ENCODE measurements around the gene PRPS1L1. TPM values are rescaled to one million over a fixed set of nuclear protein-coding genes. Genes with fewer than 3 reads are reported as not detected.

The PRPS1L1 gene
- total RNA-seq (not detected), polyA plus RNA-seq (not detected)

GRCh38 chr7:18027628-18028027, at the start of gene PRPS1L1:
PRPS1L1 (minus strand) TSS chr7:18027846.
- no peaks in the 10 kb centered on the region for H3K4me1 Mint-ChIP-seq
- H3K4me1 ChIP-seq (ENCODE audit: insufficient read depth, low read length): no peaks in the 10 kb centered on the region
- peaks cover 0 to 3% (median 0%) of the 10 kb centered on the region in 8 donors for H3K9me3 Mint-ChIP-seq
- DNase-seq: no peak
- no peaks in the 10 kb centered on the region for H3K9me3 ChIP-seq (ENCODE audit: control insufficient read depth in 1 of 2, low read length in 2 of 2)
- H3K27ac Mint-ChIP-seq: no peak within 1 kb of the TSS
- H3K27me3 Mint-ChIP-seq: peaks cover 0 to 4% of the 10 kb centered on the region in 2 donors
- no peaks in the 10 kb centered on the region for H3K36me3 Mint-ChIP-seq
- intact Hi-C loops (cut with micrococcal nuclease): no loop called here
- H3K36me3 ChIP-seq (ENCODE audit: insufficient read depth, low read length): no peaks in the 10 kb centered on the region
- ChIA-PET POLR2A (ENCODE audit: partially characterized antibody) (no interaction called here), CTCF (ENCODE audit: partially characterized antibody) (no interaction called here)
- no peaks in the 10 kb centered on the region for H3K27me3 ChIP-seq (ENCODE audit: insufficient read depth, low read length)
- H3K4me3 ChIP-seq (ENCODE audit: low read length in 2 of 2): no peak within 1 kb of the TSS
- H3K4me3 Mint-ChIP-seq: no peak within 1 kb of the TSS
- H3K27ac ChIP-seq (ENCODE audit: low read depth, low read length): no peak within 1 kb of the TSS

DNA sequence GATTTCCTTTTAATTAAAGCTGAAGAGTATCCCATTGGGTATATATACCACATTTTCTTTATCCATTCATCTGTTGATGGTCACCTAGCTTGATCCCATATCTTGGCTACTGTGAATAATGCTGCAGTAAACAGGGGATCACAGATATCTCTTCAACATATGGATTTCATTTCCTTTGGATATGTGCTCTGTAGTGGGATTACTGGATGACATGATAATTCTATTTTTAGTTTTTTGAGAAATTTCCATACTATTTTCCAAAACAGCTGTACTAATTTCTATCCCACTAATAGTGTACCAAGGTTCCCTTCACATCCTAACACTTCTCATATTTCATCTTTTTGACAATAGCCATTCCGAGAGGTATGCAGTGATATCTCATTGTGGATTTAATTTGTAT, 48.8 kb upstream of the PRPS1L1 start:
- Mint-ChIP-seq H3K4me1 (no peaks in the 10 kb centered on the region), H3K4me3 (no peak overlapping the region), H3K27ac (no peak overlapping the region), H3K36me3 (peaks cover under 1 to 2% of the 10 kb centered on the region in 2 donors), H3K9me3 (peaks cover 0 to 15% (median 7%) of the 10 kb centered on the region in 8 donors), H3K27me3 (peaks cover 2 to 3% of the 10 kb centered on the region in 2 donors)
- no peaks in the 10 kb centered on the region for H3K4me1 ChIP-seq (ENCODE audit: insufficient read depth, low read length)
- H3K27ac ChIP-seq (ENCODE audit: low read depth, low read length): no peak overlapping the region
- intact Hi-C loops (cut with micrococcal nuclease): no loop called here
- no peak for DNase-seq
- no peak overlapping the region for H3K4me3 ChIP-seq (ENCODE audit: low read length in 2 of 2)
- CTCF ChIA-PET (ENCODE audit: partially characterized antibody): no interaction called here
- H3K9me3 ChIP-seq (ENCODE audit: control insufficient read depth in 1 of 2, low read length in 2 of 2): no peaks in the 10 kb centered on the region
- no peaks in the 10 kb centered on the region for H3K36me3 ChIP-seq (ENCODE audit: insufficient read depth, low read length)
- POLR2A ChIA-PET (ENCODE audit: partially characterized antibody): no interaction called here
- H3K27me3 ChIP-seq (ENCODE audit: insufficient read depth, low read length): no peaks in the 10 kb centered on the region

DNA sequence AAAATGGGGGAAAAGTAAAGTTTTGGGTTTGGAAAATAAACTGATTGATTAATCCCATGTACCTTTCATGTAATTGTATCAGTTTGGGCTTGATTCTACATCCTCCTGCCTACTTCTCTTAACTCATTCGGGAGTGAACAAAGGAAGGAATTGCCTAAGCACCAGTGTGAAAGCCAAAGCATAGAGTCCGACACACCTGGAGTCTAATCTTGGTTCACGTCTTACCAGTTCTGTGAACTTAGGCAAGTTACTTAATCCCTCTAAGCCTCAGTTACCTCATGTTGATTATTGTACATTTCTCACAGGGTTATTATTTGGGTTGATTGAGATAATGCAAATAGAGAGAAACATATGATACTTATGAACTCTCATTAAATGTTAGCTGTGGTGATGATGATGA, 41.1 kb upstream of the PRPS1L1 start:
- Histone ChIP-seq H3K27ac (ENCODE audit: low read depth, low read length) (no peak overlapping the region), H3K4me1 (ENCODE audit: insufficient read depth, low read length) (no peaks in the 10 kb centered on the region), H3K4me3 (ENCODE audit: low read length in 2 of 2) (no peak overlapping the region), H3K36me3 (ENCODE audit: insufficient read depth, low read length) (no peaks in the 10 kb centered on the region), H3K27me3 (ENCODE audit: insufficient read depth, low read length) (no peaks in the 10 kb centered on the region), H3K9me3 (ENCODE audit: control insufficient read depth in 1 of 2, low read length in 2 of 2) (no peaks in the 10 kb centered on the region)
- ChIA-PET CTCF (ENCODE audit: partially characterized antibody) (interaction anchor here (1.1 kb wide), 1 partner anchor 17 kb away, joined by 3 read pairs; no protein-coding TSS in a partner anchor), POLR2A (ENCODE audit: partially characterized antibody) (no interaction called here)
- H3K27me3 Mint-ChIP-seq: peaks cover 0 to 4% of the 10 kb centered on the region in 2 donors
- intact Hi-C loops (cut with micrococcal nuclease): no loop called here
- DNase-seq: no peak
- H3K4me1 Mint-ChIP-seq: peaks cover 0 to 2% (median under 1%) of the 10 kb centered on the region in 4 donors
- no peak overlapping the region for H3K27ac Mint-ChIP-seq
- no peak overlapping the region for H3K4me3 Mint-ChIP-seq
- no peaks in the 10 kb centered on the region for H3K9me3 Mint-ChIP-seq
- H3K36me3 Mint-ChIP-seq: no peaks in the 10 kb centered on the region

GRCh38 chr7:18064242-18064838, 36.7 kb upstream of the PRPS1L1 start:
- no peaks in the 10 kb centered on the region for H3K9me3 ChIP-seq (ENCODE audit: control insufficient read depth in 1 of 2, low read length in 2 of 2)
- Mint-ChIP-seq H3K4me1 (peaks cover 0 to 2% (median under 1%) of the 10 kb centered on the region in 4 donors), H3K9me3 (no peaks in the 10 kb centered on the region), H3K4me3 (no peak overlapping the region), H3K27ac (no peak overlapping the region), H3K27me3 (peaks cover 2 to 4% of the 10 kb centered on the region in 2 donors), H3K36me3 (no peaks in the 10 kb centered on the region)
- H3K4me3 ChIP-seq (ENCODE audit: low read length in 2 of 2): no peak overlapping the region
- H3K27ac ChIP-seq (ENCODE audit: low read depth, low read length): no peak overlapping the region
- intact Hi-C loops (cut with micrococcal nuclease): no loop called here
- no peaks in the 10 kb centered on the region for H3K36me3 ChIP-seq (ENCODE audit: insufficient read depth, low read length)
- no peak for DNase-seq
- no peaks in the 10 kb centered on the region for H3K4me1 ChIP-seq (ENCODE audit: insufficient read depth, low read length)
- POLR2A ChIA-PET (ENCODE audit: partially characterized antibody): no interaction called here
- H3K27me3 ChIP-seq (ENCODE audit: insufficient read depth, low read length): no peaks in the 10 kb centered on the region
- CTCF ChIA-PET (ENCODE audit: partially characterized antibody): no interaction called here

GRCh38 chr7:18063149-18063901, 35.7 kb upstream of the PRPS1L1 start:
- no peaks in the 10 kb centered on the region for H3K9me3 ChIP-seq (ENCODE audit: control insufficient read depth in 1 of 2, low read length in 2 of 2)
- no peak overlapping the region for H3K4me3 ChIP-seq (ENCODE audit: low read length in 2 of 2)
- H3K36me3 ChIP-seq (ENCODE audit: insufficient read depth, low read length): no peaks in the 10 kb centered on the region
- Mint-ChIP-seq H3K27me3 (peaks cover 2 to 6% of the 10 kb centered on the region in 2 donors), H3K4me1 (peaks cover 0 to 2% (median under 1%) of the 10 kb centered on the region in 4 donors), H3K36me3 (no peaks in the 10 kb centered on the region), H3K4me3 (no peak overlapping the region), H3K9me3 (no peaks in the 10 kb centered on the region), H3K27ac (no peak overlapping the region)
- intact Hi-C loops (cut with micrococcal nuclease): no loop called here
- CTCF ChIA-PET (ENCODE audit: partially characterized antibody): no interaction called here
- no peaks in the 10 kb centered on the region for H3K4me1 ChIP-seq (ENCODE audit: insufficient read depth, low read length)
- no peaks in the 10 kb centered on the region for H3K27me3 ChIP-seq (ENCODE audit: insufficient read depth, low read length)
- no peak overlapping the region for H3K27ac ChIP-seq (ENCODE audit: low read depth, low read length)
- POLR2A ChIA-PET (ENCODE audit: partially characterized antibody): no interaction called here
- DNase-seq: no peak

GRCh38 chr7:18059171-18059570, 31.5 kb upstream of the PRPS1L1 start:
- Mint-ChIP-seq H3K4me3 (no peak overlapping the region), H3K27ac (no peak overlapping the region), H3K9me3 (peaks cover 0 to under 1% (median 0%) of the 10 kb centered on the region in 8 donors), H3K4me1 (no peaks in the 10 kb centered on the region), H3K27me3 (peaks cover 3 to 9% of the 10 kb centered on the region in 2 donors), H3K36me3 (no peaks in the 10 kb centered on the region)
- no peak for DNase-seq
- ChIA-PET POLR2A (ENCODE audit: partially characterized antibody) (no interaction called here), CTCF (ENCODE audit: partially characterized antibody) (no interaction called here)
- Histone ChIP-seq H3K9me3 (ENCODE audit: control insufficient read depth in 1 of 2, low read length in 2 of 2) (no peaks in the 10 kb centered on the region), H3K27me3 (ENCODE audit: insufficient read depth, low read length) (no peaks in the 10 kb centered on the region), H3K27ac (ENCODE audit: low read depth, low read length) (no peak overlapping the region), H3K36me3 (ENCODE audit: insufficient read depth, low read length) (no peaks in the 10 kb centered on the region), H3K4me1 (ENCODE audit: insufficient read depth, low read length) (no peaks in the 10 kb centered on the region), H3K4me3 (ENCODE audit: low read length in 2 of 2) (no peak overlapping the region)
- intact Hi-C loops (cut with micrococcal nuclease): no loop called here

GRCh38 chr7:18053941-18054340, 26.3 kb upstream of the PRPS1L1 start:
- intact Hi-C loops (cut with micrococcal nuclease): no loop called here
- no peak overlapping the region for H3K4me3 ChIP-seq (ENCODE audit: low read length in 2 of 2)
- peaks cover 5 to 8% of the 10 kb centered on the region in 2 donors for H3K27me3 Mint-ChIP-seq
- no peaks in the 10 kb centered on the region for H3K27me3 ChIP-seq (ENCODE audit: insufficient read depth, low read length)
- H3K9me3 Mint-ChIP-seq: peaks cover 0 to 2% (median 0%) of the 10 kb centered on the region in 8 donors
- H3K4me1 ChIP-seq (ENCODE audit: insufficient read depth, low read length): no peaks in the 10 kb centered on the region
- POLR2A ChIA-PET (ENCODE audit: partially characterized antibody): no interaction called here
- no peak overlapping the region for H3K27ac Mint-ChIP-seq
- DNase-seq: no peak
- H3K36me3 Mint-ChIP-seq: no peaks in the 10 kb centered on the region
- H3K9me3 ChIP-seq (ENCODE audit: control insufficient read depth in 1 of 2, low read length in 2 of 2): no peaks in the 10 kb centered on the region
- H3K4me1 Mint-ChIP-seq: no peaks in the 10 kb centered on the region
- H3K36me3 ChIP-seq (ENCODE audit: insufficient read depth, low read length): no peaks in the 10 kb centered on the region
- CTCF ChIA-PET (ENCODE audit: partially characterized antibody): no interaction called here
- H3K4me3 Mint-ChIP-seq: no peak overlapping the region
- no peak overlapping the region for H3K27ac ChIP-seq (ENCODE audit: low read depth, low read length)
